ENCODE data around the gene CACNA2D1.
"Not testable (repeated sequence)": the region's sequence is repeated elsewhere in the genome, so short reads cannot be mapped to it uniquely, and the experiment has no call there.

CACNA2D1 gene

DNA sequence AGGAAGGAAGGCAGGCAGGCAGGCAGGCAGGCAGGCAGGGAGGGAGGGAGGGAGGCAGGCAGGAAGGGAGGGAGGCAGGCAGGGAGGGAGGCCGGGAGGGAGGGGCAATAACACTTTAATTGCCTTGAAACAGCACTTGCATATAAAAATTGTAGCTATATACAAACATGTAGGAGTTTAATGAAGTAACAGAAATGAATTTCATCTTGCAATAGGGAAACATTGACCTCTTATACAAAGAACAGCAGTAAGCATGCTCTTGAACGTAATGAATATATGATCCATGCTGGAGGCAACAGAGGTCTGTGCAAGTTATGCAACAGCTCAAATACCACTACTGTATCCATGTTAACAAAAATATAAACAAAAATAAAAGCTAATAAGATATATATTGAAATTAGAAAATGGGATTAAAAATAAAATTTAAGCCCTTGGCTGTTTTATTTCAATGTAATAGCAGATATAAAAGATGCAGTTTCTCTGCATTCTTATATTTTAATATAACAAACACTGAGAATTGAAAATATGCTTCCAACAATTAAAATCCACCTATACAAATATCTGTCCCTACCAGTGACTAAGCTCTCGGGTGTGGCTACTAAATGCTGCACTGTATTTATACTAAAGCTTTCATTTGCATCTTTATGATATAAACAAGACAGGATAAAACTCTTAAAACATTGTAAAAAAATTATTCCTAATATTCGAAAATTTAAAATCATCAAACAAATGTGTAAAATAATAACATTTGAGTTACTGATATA is 50.3 kb downstream of the CACNA2D1 start:
- no peak for DNase-seq (ENCODE audit: low spot score)

DNA sequence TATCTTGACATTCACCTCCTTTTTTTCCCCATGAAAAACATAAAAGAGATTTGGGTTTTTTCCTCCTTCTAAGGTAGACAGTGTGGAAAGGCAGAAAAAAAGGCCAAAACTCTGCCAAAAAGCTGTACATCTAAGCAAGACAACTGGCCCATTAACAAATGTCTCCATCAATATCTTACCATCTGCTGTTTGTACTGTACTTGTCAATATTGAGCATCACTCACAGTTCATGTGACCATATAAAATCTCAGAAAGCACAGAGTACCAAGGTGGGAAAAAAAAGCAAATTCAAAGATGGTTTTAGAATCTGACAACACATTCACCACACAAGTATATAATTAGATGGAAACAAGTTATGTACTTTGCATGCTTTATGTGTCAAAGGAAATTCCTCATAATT is 52.6 kb downstream of the CACNA2D1 start:
- no peak for DNase-seq (ENCODE audit: low spot score)

DNA sequence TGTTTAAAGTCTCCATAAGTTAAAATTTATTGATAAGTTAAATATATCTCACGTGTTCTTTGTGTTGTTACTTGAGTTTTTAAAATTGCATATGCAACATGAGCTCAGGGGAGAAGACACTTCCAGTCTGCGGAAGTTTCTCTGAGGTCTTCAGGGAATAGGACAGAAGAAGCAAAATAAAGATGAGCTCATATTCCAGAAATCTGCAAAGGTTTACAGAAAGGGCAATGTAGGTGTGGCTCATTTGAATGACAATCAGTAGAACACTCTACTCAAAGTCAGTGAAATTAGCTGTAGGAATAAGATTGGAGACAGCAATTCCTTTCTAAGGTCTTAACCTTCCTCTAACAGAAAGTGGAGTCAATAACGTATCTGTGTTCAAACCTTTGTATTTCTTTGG is 53.7 kb downstream of the CACNA2D1 start:
- DNase-seq (ENCODE audit: low spot score): peak; percentile 6

DNA sequence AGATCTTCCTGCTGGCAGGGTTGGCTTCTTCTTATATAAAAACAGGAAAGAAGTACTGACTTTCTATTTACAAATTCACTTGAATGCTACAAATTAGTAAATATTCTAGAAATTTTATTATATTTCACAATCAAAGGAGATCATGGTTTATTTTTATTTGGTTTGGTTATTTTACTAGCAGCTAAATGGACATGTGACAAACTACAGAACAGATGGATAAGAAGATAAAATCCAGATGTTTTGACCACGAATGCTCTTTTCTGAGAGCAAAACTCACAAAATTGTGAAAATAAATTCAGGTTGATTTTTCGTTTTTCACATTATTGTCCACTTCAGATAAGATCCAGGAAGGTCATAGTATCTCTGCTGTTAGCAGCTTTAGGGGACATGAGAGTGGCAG is 55.4 kb downstream of the CACNA2D1 start:
- no peak for DNase-seq (ENCODE audit: low spot score)

DNA sequence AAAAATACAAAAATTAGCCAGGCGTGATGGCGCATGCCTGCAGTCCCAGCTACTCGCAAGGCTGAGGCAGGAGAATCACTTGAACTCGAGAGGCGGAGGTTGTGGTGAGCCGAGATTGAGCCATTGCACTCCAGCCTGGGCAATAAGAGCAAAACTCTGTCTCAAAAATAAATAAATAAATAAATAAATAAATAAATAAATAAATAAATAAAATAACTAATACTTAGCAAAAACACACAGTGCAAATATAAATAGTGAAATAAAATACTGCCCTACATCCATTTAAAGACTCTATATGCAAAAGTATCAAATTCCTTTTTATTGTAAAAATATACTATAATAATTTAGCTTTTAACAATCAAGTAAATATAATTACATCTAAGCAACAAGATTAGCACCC is 57.0 kb downstream of the CACNA2D1 start:
- not testable (repeated sequence) for DNase-seq (ENCODE audit: low spot score)

DNA sequence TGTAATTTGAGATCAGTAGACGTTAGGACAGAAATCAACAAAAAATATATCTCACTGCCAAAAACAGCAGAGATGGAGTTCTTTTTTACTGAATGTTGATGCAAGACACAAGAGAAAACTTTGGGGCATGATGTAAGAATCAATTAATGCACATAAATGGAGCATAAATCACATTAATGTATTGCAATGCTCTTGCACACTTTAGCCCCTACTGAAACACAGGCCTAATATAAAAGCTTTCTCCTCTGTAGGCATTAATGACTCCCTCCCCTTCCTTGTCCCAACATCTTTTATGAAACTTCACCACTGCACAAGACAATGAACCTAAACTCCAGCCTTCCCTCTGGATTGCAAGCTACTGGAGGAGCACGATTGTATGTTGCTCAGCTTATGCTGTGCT is 58.8 kb downstream of the CACNA2D1 start:
- no peak for DNase-seq (ENCODE audit: low spot score)

DNA sequence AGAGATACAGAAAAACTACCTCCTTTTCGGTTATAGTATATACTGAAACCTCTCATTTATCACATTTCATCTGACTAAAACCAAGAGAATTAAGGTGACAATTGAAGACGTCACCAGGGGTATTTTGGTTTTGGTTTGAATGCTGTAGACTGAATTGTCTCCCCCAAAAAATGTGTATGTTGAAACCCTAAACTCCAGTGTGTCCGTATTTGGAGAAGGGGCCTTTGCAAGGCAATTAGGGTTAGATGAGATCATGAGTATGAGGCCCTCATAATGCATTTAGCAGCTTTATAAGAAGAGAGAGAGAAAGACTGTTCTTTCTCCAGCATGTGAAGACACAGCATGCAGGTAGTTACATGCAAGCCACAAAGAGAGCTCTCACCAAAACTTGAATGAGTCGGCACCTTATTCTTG is 59.5 kb downstream of the CACNA2D1 start:
- DNase-seq (ENCODE audit: low spot score): no peak

DNA sequence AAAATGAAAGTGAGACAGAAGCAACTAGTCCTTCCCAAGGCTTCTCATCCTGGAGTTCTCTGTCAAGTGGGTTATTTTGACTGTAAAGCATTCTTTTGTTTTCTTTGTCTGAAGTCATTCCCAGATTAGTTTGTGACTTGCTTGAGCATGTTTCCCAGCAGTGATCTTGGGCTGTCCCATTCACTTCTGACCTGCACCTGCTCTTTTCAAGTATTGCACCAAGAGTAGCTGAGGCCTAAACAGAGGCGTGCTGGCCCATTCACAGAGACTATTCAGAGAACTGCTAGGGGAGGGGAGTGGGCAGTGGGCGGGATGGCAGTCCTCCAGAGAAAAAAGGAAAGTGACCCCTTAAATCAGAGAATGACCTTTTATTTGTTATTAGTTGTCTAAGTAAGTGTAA is 61.3 kb downstream of the CACNA2D1 start:
- DNase-seq (ENCODE audit: low spot score): no peak

DNA sequence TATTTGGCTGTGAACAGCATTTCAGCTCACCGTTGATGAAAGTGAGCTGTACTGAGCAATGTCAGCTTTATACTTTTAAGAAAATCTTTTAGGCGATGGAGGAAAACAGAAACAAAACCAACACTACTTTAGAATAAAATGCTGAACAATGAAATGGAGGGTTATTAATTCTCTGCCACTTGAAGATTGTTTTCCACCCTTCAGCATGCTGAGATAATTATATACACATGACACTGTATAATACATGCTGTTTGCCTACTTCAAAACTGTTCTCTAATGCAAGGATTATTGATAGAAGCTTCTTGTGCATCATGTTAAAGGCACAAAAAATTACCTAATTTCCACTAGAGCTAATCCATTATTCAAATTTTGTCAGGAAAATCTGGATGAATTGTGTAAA is 66.8 kb downstream of the CACNA2D1 start:
- DNase-seq (ENCODE audit: low spot score): no peak

DNA sequence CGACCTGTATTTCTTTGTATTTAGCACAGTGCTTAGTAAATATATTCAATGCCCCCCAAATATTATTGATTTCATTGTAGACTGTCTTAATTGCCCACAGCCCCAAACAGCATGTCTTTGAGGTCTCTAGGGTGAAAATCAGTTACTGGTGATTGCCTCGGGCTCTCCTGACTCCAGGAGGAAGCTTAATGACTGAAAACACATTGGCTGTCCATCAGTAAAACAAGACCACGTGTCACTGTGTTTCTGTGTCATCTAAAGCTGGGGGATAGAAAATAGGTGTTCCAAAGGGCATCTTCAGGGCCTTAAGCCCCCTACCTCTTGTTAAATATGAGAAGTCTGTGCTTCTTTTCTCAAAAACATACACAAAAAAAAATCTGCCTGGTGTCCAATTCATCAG is 67.9 kb downstream of the CACNA2D1 start:
- no peak for DNase-seq (ENCODE audit: low spot score)

DNA sequence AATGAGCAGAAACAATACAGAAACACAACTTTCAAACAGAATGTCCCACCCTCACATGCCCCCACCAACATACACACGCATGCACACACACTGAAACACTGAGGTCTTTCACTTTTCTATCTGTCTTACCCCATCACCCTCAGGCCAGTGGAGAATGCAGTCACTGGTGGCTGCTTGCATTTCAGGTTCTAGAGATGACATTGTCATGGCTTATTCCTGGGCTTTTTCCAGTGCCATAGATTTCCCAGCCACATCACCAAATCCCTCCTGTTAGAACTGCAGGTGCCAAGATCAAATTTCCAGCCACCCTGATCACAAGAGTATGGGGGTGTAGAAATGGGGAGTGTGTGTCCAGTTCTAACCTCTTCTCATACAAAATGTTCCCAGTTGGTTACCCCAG is 68.4 kb downstream of the CACNA2D1 start:
- DNase-seq (ENCODE audit: low spot score): no peak

DNA sequence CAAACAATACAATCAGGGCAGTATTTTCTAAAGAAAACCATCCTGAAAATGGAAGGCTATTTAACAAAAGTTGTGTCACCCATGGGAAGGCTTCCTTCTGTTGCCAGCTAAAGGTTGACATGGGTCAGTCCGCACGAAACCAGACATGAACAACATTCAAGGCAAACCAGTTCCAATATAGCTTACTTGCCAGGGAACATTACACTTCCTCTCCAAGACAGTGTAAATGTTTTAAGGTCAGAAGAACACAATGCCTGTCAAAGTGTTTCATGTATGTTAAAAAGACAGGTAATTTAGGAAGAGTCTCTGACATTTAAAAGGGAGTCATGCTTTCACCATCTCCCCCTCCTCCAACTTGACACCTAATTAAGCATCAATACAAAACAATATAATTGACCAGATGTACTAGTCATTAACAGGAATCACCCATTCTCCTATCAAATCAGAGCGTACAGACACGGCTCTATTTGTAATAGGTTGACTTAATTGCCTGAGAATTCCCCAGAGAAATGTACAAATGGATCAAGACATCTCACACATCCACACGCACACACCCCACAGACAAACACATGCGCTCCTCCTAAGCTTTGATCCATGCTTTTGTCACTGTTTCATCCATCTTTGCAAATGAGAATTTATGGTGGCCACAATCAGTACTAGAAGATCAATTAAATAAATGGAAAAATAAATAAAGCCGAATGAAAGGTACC is 69.5 kb downstream of the CACNA2D1 start:
- no peak for DNase-seq (ENCODE audit: low spot score)

DNA sequence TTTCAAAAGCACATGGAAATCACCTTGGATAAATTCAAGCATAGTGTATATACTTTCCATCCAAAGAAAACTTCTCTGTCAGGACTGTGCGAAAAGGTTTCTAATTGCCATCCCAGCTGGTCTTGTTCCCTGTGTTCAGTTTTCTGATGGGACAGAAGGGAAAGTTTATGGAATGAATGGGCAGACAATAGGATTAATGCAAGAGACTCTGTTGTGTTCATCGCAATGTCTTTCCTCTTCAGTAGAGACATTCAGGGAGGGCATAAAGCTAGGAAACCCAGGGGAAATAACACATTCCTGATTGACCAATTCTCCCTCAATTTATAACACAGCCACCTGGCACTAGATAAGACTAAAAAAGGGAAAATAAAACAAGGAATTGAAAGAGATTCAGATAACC is 78.9 kb downstream of the CACNA2D1 start:
- no peak for DNase-seq (ENCODE audit: low spot score)

DNA sequence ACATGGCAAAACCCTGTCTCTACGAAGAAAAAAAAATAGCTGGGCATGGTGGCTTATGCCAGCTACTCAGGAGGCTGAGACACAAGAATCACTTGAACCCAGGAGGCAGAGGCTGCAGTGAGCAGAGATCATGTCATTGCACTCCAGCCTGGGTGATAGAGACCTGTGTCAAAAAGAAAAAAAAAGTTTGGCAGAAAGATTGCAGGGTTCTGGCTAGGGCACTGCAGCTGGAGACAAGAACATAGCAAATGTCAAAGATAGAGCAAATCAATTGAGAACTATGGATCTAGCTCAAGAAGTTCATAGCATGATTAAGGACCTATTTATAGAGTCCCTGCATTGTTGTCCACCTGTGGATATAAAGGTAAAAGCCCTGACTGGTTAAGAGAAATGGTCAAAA is 79.5 kb downstream of the CACNA2D1 start:
- DNase-seq (ENCODE audit: low spot score): no peak

DNA sequence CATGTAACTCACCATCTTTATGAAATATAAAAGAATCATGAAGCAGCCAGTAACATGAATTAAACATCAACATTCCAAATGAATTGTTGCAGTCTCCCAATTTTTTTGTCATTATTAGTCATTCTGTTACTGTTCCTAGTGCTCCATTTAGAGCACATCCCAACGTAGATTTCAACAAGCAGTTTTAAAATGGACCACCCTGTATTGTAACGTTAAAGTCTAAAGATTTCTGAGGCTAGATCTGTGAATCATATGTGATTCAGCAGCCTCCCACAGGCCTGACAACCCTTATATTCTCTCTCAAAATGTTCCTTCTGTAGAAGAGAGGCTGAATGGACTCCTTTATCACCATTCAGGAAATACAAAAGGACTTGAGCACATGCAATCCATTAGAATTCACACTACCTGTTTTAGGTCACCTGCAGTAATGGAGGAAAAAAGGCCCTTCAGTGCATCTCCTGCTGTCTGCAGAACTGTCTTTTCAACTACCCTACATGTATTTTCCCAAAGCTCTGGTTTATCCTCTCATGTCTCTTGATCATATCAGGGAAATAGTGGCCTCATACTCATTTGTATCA is 81.4 kb downstream of the CACNA2D1 start:
- DNase-seq (ENCODE audit: low spot score): no peak

DNA sequence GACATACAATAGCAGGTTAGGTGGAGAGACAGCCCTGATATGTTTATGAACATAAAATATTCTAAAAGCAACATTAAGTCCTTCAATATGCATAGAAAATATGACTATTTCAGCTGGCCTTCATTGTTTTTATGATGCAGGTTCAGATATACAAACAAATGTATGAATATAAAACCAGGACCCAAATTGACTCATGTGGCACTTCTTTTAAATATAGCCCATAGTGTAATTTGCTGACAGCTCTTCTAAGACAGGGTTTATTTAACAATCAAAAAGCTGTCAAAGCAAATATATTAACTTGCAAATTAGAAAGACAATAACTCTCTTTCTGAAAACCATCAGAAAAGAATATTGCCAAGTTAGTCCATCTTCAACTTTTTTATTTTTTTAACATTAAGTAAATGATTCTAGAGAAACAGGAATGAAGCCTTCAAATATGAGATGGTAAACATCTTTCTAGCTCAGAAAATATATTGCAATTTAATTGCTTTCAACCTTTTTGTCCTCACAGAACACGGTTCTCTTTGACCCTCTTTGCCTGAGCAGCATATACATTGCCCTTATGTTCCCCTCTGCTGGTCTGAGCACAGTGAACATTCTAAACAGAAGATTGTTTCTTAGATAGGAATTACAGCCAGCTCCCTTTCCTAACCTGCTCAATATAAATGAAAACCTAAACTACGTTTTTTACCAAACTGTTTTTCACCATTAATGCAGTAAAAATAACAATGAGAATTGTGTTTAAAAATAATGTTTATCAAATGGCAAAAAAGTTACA is 82.8 kb downstream of the CACNA2D1 start:
- DNase-seq (ENCODE audit: low spot score): no peak

DNA sequence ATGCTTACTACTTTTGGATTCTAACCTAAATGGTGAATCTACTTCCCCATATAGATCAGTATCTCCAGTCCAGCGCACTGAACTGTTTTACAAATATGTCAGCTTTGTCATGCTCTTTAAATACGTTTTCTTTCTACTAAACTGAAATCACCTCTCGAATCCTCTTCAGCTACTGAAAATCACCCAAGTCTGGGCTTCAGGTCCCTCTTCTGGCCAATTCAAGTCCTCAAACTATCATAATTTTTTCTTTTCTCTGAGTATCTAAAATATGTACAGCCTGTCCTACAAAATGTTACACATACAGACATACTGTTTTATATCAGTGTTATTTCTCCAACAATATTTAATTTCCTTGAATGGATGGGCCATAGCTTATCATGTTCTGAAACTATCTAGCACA is 84.2 kb downstream of the CACNA2D1 start:
- DNase-seq (ENCODE audit: low spot score): no peak

DNA sequence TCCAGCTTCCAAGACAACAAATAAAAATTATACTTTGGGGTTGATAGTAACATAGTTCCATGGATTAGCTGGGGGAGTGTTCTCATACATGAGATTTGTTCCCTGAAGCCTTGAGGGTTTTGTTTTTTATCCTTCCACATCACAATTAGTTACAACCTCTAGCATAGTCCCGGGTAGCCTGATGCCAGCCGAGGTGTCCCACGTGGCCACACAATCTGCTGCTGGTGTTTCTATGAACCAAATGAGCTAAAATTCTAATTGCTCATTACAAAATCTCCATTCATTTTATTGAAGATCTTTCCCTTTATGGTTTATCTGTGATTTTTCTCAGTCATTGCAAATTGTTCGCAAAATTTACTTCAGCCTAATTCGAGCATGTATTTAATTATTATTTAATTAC is 84.7 kb downstream of the CACNA2D1 start:
- DNase-seq (ENCODE audit: low spot score): no peak

DNA sequence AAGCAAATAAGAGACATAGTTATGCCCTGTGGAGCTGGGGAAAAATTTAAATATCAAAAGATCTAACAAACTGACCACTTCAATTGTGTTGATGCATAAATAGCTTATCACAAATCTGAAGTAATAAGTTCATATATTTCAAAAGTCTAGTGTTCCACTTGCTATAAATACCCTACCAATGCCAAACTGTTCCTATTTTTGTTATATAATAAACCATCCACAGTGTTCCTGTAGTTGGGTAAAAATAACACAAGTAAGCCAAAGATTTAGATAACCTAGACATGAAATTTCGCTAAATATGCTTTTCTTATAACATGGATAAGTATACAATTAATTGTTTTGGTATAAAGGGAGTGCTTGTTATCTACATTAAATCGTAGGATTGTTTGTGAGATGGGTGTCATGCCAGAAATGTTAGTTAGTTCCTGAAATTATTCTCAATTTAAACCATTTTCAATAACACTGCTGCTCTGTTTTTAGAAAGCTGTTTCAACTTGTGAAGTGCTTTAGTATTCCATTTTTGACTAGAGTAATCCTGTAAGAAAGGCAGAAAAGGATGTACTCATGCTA is 85.5 kb downstream of the CACNA2D1 start:
- DNase-seq (ENCODE audit: low spot score): no peak

DNA sequence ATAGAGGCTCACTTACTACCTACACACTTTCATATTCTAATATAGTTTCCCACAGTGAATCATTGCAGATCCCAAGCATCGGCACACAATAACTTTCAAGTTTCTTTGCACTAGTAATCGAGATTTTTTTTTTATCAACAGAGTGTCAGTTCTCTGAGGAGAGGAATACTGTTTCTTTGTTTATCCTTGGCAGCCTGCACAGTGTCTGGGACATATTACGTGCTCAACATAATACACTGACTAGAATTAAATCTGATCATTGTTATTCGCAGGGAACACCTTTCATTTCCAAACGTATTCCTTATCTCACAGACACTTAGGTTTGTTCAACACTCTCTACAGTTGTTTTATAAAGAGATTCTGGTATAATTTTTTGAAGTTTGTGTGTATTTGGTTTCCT is 95.3 kb downstream of the CACNA2D1 start:
- no peak for DNase-seq (ENCODE audit: low spot score)

DNA sequence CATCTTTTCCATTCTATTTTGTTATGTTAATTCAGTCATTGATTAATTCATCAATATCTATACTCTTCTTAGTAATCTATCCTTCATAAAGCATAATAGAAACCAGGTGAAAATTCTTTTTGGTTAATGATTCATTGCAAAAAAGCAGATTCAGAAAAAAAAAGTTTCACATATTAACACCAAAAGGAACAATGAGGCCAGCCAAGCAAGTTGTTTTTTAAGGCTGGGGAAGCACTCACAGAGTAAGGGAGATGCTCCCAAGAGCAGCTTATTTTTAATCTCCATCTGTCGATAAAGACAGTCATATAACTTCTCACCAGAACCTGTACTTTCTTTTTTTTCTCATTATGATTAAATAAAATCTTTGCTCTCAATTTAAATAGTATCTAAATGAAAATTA is 95.8 kb downstream of the CACNA2D1 start:
- DNase-seq (ENCODE audit: low spot score): no peak

DNA sequence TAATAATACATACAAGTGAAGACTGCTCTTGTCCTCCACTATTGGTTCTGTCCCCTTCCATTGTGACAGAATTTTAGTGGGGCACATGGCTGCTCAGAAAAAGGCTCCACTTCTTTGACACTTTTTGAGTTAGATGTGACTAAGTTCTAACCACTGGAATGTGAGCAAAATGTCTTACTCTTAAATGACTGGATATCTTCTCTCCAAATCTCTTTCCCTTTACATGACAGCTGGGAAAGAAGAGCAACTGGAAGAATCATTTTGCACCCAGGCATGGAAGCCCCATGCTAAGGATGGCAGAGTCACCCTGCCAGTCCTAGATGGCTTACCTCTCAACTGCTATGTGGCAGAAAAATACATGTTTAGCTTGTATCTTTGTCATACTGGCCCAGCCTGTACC is 97.7 kb downstream of the CACNA2D1 start:
- DNase-seq (ENCODE audit: low spot score): no peak

All from putamen (tissue), 1 donor.